ENCODE results near the gene THBS1. TPM values are rescaled to one million over a fixed set of nuclear protein-coding genes. Genes with fewer than 3 reads are reported as not detected.

Gene THBS1
- total RNA-seq, 4 donors from 2014 or later, result 119 to 341 (median 210) TPM

DNA sequence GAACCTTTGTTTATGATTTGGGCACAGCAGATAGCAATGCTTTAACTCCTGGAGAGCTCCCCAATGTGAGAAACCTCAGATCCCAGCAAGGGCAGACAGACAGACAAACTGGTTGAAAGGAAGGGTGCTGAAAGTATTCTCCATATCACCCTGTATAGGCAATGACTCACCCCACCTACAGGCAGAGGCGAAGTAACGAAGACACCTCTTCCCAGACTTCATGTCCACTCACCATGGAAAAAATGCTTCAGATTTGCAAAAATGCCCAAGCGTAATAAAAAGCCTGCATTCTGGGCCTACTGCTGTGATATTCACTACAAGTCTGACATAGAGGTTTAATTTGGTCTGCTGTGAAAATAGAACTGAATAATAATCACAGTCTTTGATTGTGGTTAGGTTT is 50.5 kb downstream of the THBS1 start:
- no peaks in the 10 kb centered on the region for H3K27me3 ChIP-seq
- H3K36me3 ChIP-seq, result no peaks in the 10 kb centered on the region
- H3K9me3 ChIP-seq, result no peaks in the 10 kb centered on the region
- DNase-seq, result no peak
- H3K4me1 ChIP-seq, result no peaks in the 10 kb centered on the region
- no peak for TF ChIP-seq POLR2A (IDR thresholded peaks at IDR 0.05)
- TF ChIP-seq, protein P1, sequence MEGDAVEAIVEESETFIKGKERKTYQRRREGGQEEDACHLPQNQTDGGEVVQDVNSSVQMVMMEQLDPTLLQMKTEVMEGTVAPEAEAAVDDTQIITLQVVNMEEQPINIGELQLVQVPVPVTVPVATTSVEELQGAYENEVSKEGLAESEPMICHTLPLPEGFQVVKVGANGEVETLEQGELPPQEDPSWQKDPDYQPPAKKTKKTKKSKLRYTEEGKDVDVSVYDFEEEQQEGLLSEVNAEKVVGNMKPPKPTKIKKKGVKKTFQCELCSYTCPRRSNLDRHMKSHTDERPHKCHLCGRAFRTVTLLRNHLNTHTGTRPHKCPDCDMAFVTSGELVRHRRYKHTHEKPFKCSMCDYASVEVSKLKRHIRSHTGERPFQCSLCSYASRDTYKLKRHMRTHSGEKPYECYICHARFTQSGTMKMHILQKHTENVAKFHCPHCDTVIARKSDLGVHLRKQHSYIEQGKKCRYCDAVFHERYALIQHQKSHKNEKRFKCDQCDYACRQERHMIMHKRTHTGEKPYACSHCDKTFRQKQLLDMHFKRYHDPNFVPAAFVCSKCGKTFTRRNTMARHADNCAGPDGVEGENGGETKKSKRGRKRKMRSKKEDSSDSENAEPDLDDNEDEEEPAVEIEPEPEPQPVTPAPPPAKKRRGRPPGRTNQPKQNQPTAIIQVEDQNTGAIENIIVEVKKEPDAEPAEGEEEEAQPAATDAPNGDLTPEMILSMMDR (IDR thresholded peaks at IDR 0.05), result no peak
- H3K27ac ChIP-seq, result no peak overlapping the region
- no peak overlapping the region for H3K4me3 ChIP-seq
- intact Hi-C loops (cut with DNase I; ENCODE audit: low total_unique reads), result no loop called here

GRCh38 chr15:39638041-39638440 is 57.2 kb downstream of the THBS1 start:
- no peak for TF ChIP-seq POLR2A (IDR thresholded peaks at IDR 0.05)
- TF ChIP-seq, protein P1 (IDR thresholded peaks at IDR 0.05), result no peak
- intact Hi-C loops (cut with DNase I; ENCODE audit: low total_unique reads), result no loop called here

GRCh38 chr15:39639037-39639436 is 58.2 kb downstream of the THBS1 start:
- no peak for TF ChIP-seq POLR2A (IDR thresholded peaks at IDR 0.05)
- TF ChIP-seq, protein P1 (IDR thresholded peaks at IDR 0.05), result no peak
- Histone ChIP-seq H3K4me1 (no peaks in the 10 kb centered on the region), H3K4me3 (no peak overlapping the region), H3K27ac (no peak overlapping the region), H3K9me3 (no peaks in the 10 kb centered on the region), H3K36me3 (no peaks in the 10 kb centered on the region), H3K27me3 (no peaks in the 10 kb centered on the region)
- intact Hi-C loops (cut with DNase I; ENCODE audit: low total_unique reads), result no loop called here
- DNase-seq, result no peak

More at GRCh38 chr15:39638041-39638440, 57.2 kb downstream of the THBS1 start:
- Histone ChIP-seq H3K36me3 (no peaks in the 10 kb centered on the region), H3K4me3 (no peak overlapping the region), H3K27ac (no peak overlapping the region), H3K9me3 (no peaks in the 10 kb centered on the region), H3K27me3 (no peaks in the 10 kb centered on the region), H3K4me1 (no peaks in the 10 kb centered on the region)
- DNase-seq, result no peak

DNA sequence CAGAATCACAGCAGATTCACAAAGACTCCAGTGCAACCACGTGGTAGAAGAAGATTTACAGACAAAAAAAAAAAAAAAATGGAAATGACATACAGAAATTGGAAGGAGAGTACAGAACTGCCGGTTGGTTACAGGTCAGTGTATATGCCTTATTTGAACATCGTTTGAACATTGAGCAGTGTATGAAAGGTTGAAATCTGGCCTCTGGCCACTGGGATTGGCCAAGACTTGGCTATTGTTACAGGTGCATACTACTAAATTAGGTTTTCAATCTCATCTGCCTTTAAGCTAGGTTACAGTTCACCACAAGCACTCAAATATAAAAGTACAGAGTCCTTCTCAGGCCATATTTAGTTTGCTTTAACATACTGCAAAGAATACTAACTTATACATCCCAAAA is 59.8 kb downstream of the THBS1 start:
- H3K27me3 ChIP-seq, result no peaks in the 10 kb centered on the region
- H3K27ac ChIP-seq, result no peak overlapping the region
- H3K9me3 ChIP-seq, result no peaks in the 10 kb centered on the region
- TF ChIP-seq, protein P1 (IDR thresholded peaks at IDR 0.05), result no peak
- no peak for TF ChIP-seq POLR2A (IDR thresholded peaks at IDR 0.05)
- no peak for DNase-seq
- no peak overlapping the region for H3K4me3 ChIP-seq
- no peaks in the 10 kb centered on the region for H3K36me3 ChIP-seq
- intact Hi-C loops (cut with DNase I; ENCODE audit: low total_unique reads), result no loop called here
- no peaks in the 10 kb centered on the region for H3K4me1 ChIP-seq

DNA sequence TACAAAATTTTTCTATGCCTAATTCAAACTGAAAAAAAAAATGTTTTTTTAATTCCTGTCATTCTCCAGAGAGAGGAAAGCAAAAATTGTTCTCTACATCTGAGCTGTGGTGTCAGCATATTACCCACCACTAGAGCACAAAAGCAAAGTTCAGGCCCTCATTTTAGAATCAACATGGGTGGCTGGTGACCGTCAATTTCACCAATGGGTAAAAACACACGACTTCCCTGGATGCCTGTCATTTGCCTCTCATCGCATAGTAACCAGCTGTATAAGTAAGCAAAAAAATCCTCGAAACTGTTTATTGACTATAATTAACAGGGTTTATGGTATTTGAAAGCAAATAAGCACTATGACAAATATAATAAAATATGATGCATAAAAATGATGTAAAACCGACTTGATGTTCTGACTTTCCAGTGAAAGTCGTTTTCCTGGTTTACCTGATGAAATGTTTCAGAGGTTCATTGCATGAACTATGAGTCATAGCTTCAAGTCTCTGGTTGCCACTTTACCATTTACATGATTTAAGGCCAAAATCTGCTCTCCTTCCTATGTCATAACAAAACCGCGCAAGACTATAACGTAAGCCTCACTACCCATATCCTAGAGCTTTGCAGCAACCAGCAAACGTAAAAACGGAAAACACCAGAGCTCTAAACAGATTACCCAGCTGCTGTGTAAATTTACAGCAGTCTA is 60.5 kb downstream of the THBS1 start:
- Histone ChIP-seq H3K9me3 (no peaks in the 10 kb centered on the region), H3K27ac (no peak overlapping the region), H3K36me3 (no peaks in the 10 kb centered on the region), H3K4me1 (no peaks in the 10 kb centered on the region), H3K4me3 (no peak overlapping the region), H3K27me3 (no peaks in the 10 kb centered on the region)
- intact Hi-C loops (cut with DNase I; ENCODE audit: low total_unique reads), result no loop called here
- TF ChIP-seq POLR2A (IDR thresholded peaks at IDR 0.05), result no peak
- TF ChIP-seq, protein P1 (IDR thresholded peaks at IDR 0.05), result no peak
- no peak for DNase-seq

Data from uterus (tissue), 4 donors.